K562 (cell line): ENCODE measurements around the gene STK24. TPM values are rescaled to one million over a fixed set of nuclear protein-coding genes. Genes with fewer than 3 reads are reported as not detected.
A peak's percentile ranks its signal among the peaks of the same experiment; 100 is the strongest.

Experiments used
- BDP1 ChIP-seq: IDR thresholded peaks from 3 replicates; pipeline ENCODE4 v1.6.1; 2011; ENCODE audit not compliant: insufficient read length, insufficient read depth
- BHLHE40 ChIP-seq: IDR thresholded peaks from 2 replicates; pipeline ENCODE4 v1.6.1; 2011; ENCODE audit warnings: low read length, improper control_type of control experiment
- CXXC5 ChIP-seq: fragments of 250-450 bp; sonication (Bioruptor Pico); IDR thresholded peaks from 2 replicates; pipeline ENCODE4 v1.8.0; 2022; ENCODE audit warnings: inconsistent platforms, mild to moderate bottlenecking, moderate library complexity
- ETV1 ChIP-seq: fragments of 450-650 bp; conservative IDR thresholded peaks from 2 replicates; pipeline ENCODE4 v1.6.1; 2016; ENCODE audit warnings: missing genetic modification characterization, control low read depth, low read depth, missing compliant biosample characterization
- FUS ChIP-seq: fragments of 200-400 bp; formaldehyde crosslinking; optimal IDR thresholded peaks from 2 replicates; pipeline ENCODE3; 2017; ENCODE audit warnings: low read depth, low read length
- GABPB1 ChIP-seq: sonication (generic); formaldehyde crosslinking; IDR thresholded peaks from 2 replicates; pipeline ENCODE4 v1.8.0; 2022; ENCODE audit warnings: mild to moderate bottlenecking, missing genetic modification reagents
- HMGN3 ChIP-seq: IDR thresholded peaks from 2 replicates; pipeline ENCODE4 v1.6.1; 2011; ENCODE audit warnings: borderline replicate concordance, low read depth, mild to moderate bottlenecking, mixed read lengths, low read length; ENCODE audit not compliant: insufficient read length; ENCODE audit errors: extremely low read depth
- L3MBTL2 ChIP-seq: fragments of 450-650 bp; IDR thresholded peaks from 2 replicates; pipeline ENCODE4 v1.6.1; 2016; ENCODE audit warnings: mild to moderate bottlenecking, moderate library complexity
- MCM2 ChIP-seq: fragments of 450-650 bp; IDR thresholded peaks from 2 replicates; pipeline ENCODE4 v1.6.1; 2017; ENCODE audit warnings: low read depth, mild to moderate bottlenecking
- MXI1 ChIP-seq: IDR thresholded peaks from 2 replicates; pipeline ENCODE4 v1.6.1; 2011; ENCODE audit warnings: low read depth, mild to moderate bottlenecking, improper control_type of control experiment, low read length
- NFIX ChIP-seq: fragments of 250-450 bp; sonication (Bioruptor Pico); IDR thresholded peaks from 2 replicates; pipeline ENCODE4 v1.4.0; 2020; ENCODE audit warnings: low read depth, mild to moderate bottlenecking, moderate library complexity
- PRDM10 ChIP-seq: fragments of 450-650 bp; IDR thresholded peaks from 2 replicates; pipeline ENCODE4 v1.6.1; 2018; ENCODE audit not compliant: partially characterized antibody
- PRPF4 ChIP-seq: fragments of 200-400 bp; formaldehyde crosslinking; IDR thresholded peaks from one replicate; pipeline ENCODE4 v1.6.1; 2017; ENCODE audit warnings: low read length, low read depth, mild to moderate bottlenecking; ENCODE audit not compliant: insufficient read depth, poor library complexity, severe bottlenecking
- RAD51 ChIP-seq: fragments of 450-650 bp; IDR thresholded peaks from 2 replicates; pipeline ENCODE4 v1.7.1; 2016; ENCODE audit warnings: low read depth, mild to moderate bottlenecking, borderline replicate concordance
- RBM17 ChIP-seq: fragments of 200-400 bp; formaldehyde crosslinking; IDR thresholded peaks from 2 replicates; pipeline ENCODE4 v1.6.1; 2017; ENCODE audit warnings: low read depth, mild to moderate bottlenecking, low read length, borderline replicate concordance
- SAP30 ChIP-seq: fragments of 200-600 bp; sonication (generic); IDR thresholded peaks from 2 replicates; pipeline ENCODE4 v1.6.1; 2012; ENCODE audit warnings: borderline replicate concordance, low read depth, mild to moderate bottlenecking, moderate library complexity, low read length, control low read depth, inconsistent platforms; ENCODE audit not compliant: insufficient read depth, poor library complexity, severe bottlenecking
- THRAP3 ChIP-seq: fragments of 450-650 bp; IDR thresholded peaks from 2 replicates; pipeline ENCODE4 v1.6.1; 2016; ENCODE audit warnings: mild to moderate bottlenecking, inconsistent platforms, borderline replicate concordance
- ZNF584 ChIP-seq: fragments of 200-800 bp; sonication (Bioruptor generic); IDR thresholded peaks from 2 replicates; pipeline ENCODE4 v1.6.1; 2016; ENCODE audit warnings: low read depth, mild to moderate bottlenecking, missing genetic modification characterization, missing compliant biosample characterization
- ZNF778 ChIP-seq: fragments of 450-650 bp; formaldehyde crosslinking; IDR thresholded peaks from 2 replicates; pipeline ENCODE4 v1.4.0; 2020; ENCODE audit warnings: mild to moderate bottlenecking, moderate library complexity
- polyA plus RNA-seq, 8 experiments: library from polyadenylated mRNA; depleted of rRNA in 4 of 8; stranded (reverse) in 5 of 8; unstranded in 3 of 8; fragments of >200 nt; fragmentation: Nextera tagmentation in 2 of 8; fragmentation: Illumina TruSeq in 1 of 8; extraction: Ambion mirVana in 2 of 8; extraction: Trizol in 1 of 8; gene quantifications; 2 replicates each; pipeline versions ENCODE4 v1.2.1 to v1.2.3, GENCODE V29; 2011 to 2014; ENCODE audit warnings: inconsistent platforms in 1 of 8, missing spikeins in 1 of 8
- total RNA-seq, 7 experiments: library from RNA; depleted of rRNA in 6 of 7; stranded (reverse); fragments of >200 nt in 6 of 7; fragmentation: Illumina TruSeq in 2 of 7; extraction: Trizol in 2 of 7; gene quantifications; 2 replicates each; pipeline versions ENCODE4 v1.2.1 to v1.2.3, GENCODE V29; 2011 to 2021; ENCODE audit warnings: low replicate concordance in 1 of 7
- TF ChIP-seq, protein P1 (sequence below): conservative IDR thresholded peaks from 2 replicates; pipeline ENCODE4 v1.6.1; 2011; ENCODE audit warnings: low read depth, mild to moderate bottlenecking, low read length; ENCODE audit not compliant: control insufficient read depth

The STK24 gene
- total and polyA plus RNA-seq, 9 of the 15 experiments (the other 6 are each of a cell fraction or from before 2014, with no cell fraction given), result 3.8 to 78.4 (median 28.2) TPM

DNA sequence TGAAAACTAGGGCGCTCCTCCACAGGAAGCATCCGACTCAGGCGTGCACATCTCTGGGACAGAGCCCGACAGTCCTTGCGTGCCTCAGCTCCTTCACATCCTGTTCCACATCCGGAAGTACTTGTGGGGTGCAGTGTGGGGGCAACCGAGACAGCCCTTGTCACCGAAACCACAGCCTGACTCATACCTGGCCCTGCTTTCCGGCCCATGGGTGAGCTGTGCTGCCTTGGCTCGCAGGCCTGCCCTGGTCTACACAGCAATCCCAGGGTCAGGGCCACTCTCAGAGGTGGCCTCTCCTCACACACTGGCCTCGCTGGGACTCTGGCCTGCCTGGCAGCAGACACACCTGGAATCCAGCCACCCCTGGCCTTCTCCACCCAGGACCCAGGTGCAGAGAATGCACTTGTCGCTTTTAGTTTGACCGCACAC, 100.4 kb downstream of the STK24 start (continued):
- TF ChIP-seq MCM2, result no peak
- no peak for TF ChIP-seq MXI1
- no peak for TF ChIP-seq PRPF4
- no peak for TF ChIP-seq RAD51
- no peak for TF ChIP-seq BDP1
- TF ChIP-seq SAP30, result no peak
- no peak for TF ChIP-seq PRDM10
- TF ChIP-seq NFIX (CRISPR knock-in tag), result no peak
- peak; percentile 86 for TF ChIP-seq ETV1 (tag)
- TF ChIP-seq THRAP3, result no peak
- no peak for TF ChIP-seq FUS
- TF ChIP-seq ZNF584, result no peak
- no peak for TF ChIP-seq L3MBTL2
- TF ChIP-seq RBM17, result no peak
- peak; percentile 32 for TF ChIP-seq HMGN3
- no peak for TF ChIP-seq ZNF778 (CRISPR knock-in tag)
- TF ChIP-seq GABPB1 (CRISPR knock-in tag), result peak; percentile 79
- TF ChIP-seq BHLHE40, result no peak; the same call in 1 of the 2 replicates
- TF ChIP-seq CXXC5 (CRISPR knock-in tag), result 0 out of 2 replicates have a peak, but pooled peaks have one; percentile 30
- TF ChIP-seq, protein P1, sequence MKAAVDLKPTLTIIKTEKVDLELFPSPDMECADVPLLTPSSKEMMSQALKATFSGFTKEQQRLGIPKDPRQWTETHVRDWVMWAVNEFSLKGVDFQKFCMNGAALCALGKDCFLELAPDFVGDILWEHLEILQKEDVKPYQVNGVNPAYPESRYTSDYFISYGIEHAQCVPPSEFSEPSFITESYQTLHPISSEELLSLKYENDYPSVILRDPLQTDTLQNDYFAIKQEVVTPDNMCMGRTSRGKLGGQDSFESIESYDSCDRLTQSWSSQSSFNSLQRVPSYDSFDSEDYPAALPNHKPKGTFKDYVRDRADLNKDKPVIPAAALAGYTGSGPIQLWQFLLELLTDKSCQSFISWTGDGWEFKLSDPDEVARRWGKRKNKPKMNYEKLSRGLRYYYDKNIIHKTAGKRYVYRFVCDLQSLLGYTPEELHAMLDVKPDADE, result 0 out of 2 replicates have a peak, but pooled peaks have one; percentile 35
